ENCODE data around the gene PRPS1L1. TPM values are rescaled to one million over a fixed set of nuclear protein-coding genes. Genes with fewer than 3 reads are reported as not detected.

The PRPS1L1 gene
- not detected for total RNA-seq

DNA sequence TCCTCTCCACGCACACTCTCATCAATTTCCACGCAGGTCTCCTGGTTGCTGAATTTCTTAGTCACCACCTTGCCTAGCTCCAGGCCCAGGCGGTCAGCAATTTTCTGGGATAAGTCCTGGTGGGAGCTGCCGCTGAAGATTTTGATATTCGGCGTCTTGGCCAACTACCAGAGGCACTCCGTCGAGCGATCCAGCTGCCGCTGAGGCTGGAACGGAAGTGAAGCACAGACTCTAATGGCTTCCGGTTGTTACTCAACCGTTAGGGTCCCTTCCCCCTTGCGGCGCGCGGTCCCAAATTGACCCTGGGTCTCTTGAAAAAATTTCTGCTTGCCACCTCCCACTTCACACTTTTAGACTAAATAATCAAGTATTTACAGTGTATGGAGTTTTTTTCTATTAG, at the start of gene PRPS1L1:
PRPS1L1 (minus strand) TSS at position 219 of the 400 bp plus-strand sequence.
- Mint-ChIP-seq H3K27ac (no peak within 1 kb of the TSS), H3K4me1 (no peaks in the 10 kb centered on the region), H3K27me3 (peaks cover 15% of the 10 kb centered on the region), H3K36me3 (no peaks in the 10 kb centered on the region), H3K9me3 (no peaks in the 10 kb centered on the region), H3K4me3 (no peak within 1 kb of the TSS)
- POLR2A ChIA-PET, result no interaction called here
- ATAC-seq (ENCODE audit: low read depth), result no peak
- DNase-seq, result no peak

- POLR2A ChIA-PET, result no interaction called here
- no peak for DNase-seq
- H3K36me3 Mint-ChIP-seq, result peaks cover under 1% of the 10 kb centered on the region
- peaks cover 3% of the 10 kb centered on the region for H3K9me3 Mint-ChIP-seq
- H3K27ac Mint-ChIP-seq, result no peak overlapping the region
- H3K4me3 Mint-ChIP-seq, result no peak overlapping the region
- no peaks in the 10 kb centered on the region for H3K4me1 Mint-ChIP-seq
- ATAC-seq (ENCODE audit: low read depth), result no peak
- H3K27me3 Mint-ChIP-seq, result peaks cover 10% of the 10 kb centered on the region
Measured at GRCh38 chr7:18076461-18076860, 48.8 kb upstream of the PRPS1L1 start.

DNA sequence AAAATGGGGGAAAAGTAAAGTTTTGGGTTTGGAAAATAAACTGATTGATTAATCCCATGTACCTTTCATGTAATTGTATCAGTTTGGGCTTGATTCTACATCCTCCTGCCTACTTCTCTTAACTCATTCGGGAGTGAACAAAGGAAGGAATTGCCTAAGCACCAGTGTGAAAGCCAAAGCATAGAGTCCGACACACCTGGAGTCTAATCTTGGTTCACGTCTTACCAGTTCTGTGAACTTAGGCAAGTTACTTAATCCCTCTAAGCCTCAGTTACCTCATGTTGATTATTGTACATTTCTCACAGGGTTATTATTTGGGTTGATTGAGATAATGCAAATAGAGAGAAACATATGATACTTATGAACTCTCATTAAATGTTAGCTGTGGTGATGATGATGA, 41.1 kb upstream of the PRPS1L1 start:
- POLR2A ChIA-PET, result no interaction called here
- H3K9me3 Mint-ChIP-seq, result no peaks in the 10 kb centered on the region
- H3K4me1 Mint-ChIP-seq, result no peaks in the 10 kb centered on the region
- H3K4me3 Mint-ChIP-seq, result no peak overlapping the region
- no peak overlapping the region for H3K27ac Mint-ChIP-seq
- no peaks in the 10 kb centered on the region for H3K27me3 Mint-ChIP-seq
- H3K36me3 Mint-ChIP-seq, result no peaks in the 10 kb centered on the region
- no peak for ATAC-seq (ENCODE audit: low read depth)
- no peak for DNase-seq

DNA sequence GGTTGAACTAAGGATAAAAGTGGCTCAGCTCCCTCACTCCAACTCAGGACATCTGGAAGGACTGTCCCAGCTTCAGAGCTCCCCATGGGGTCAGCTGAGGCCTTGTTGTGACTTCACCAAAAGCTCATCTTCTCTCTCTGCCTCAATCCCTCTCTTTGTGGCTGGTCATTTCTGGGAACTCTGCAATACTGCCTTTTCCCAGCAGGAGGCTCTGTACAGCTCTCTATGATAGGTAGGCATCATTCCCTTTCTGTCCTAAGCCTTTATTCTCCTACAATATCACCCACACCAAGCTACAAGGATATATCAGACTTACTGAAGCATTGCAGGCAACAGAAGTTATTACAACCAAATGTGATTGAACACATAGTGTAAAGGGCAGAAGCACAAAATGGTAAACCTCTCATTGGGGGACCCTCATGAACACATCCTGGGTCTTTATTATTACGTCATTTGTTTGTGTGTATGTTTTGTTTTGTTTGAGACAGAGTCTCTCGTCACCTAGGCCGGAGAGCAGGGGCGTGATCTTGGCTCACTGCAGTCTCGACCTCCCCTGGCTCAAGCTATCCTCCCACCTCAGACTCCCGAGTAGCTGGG, 36.7 kb upstream of the PRPS1L1 start:
- DNase-seq, result no peak
- Mint-ChIP-seq H3K27ac (no peak overlapping the region), H3K36me3 (no peaks in the 10 kb centered on the region), H3K9me3 (no peaks in the 10 kb centered on the region), H3K27me3 (peaks cover 3% of the 10 kb centered on the region), H3K4me3 (no peak overlapping the region), H3K4me1 (no peaks in the 10 kb centered on the region)
- no peak for ATAC-seq (ENCODE audit: low read depth)
- POLR2A ChIA-PET, result no interaction called here

DNA sequence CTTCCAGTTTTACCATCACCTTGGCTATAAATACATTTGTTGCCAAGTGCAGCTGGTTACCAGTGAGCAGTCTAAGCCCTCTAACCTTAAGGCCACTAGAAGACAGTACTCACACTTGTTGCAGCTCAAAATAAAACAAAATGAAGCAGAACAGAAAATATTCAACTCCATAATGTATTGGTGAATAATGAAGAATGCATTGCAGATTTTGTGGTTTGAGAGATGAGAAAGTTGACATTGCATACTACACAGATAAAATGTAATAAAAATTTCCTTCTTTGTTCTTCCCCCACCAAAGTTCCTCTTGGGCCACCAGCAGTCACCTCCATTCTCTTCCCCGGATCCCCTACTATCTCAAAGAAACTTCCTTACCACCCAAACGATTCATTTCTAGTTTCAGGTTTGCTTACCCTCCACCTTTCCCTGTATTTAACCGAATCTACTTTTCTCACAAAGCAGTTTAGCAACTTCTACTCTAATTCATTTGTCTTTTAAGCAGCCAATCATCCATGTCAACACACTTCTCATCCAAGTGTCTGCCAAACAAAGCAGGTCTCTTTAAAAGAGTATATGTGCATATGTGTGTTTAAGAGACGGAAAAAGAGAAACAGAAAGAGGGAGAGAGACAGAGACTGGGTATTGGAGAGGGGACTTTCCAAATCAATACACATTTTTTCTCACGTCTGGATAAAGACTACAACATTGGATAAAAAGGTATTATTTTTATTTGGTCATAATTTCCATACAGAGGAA, 35.7 kb upstream of the PRPS1L1 start:
- no peak for ATAC-seq (ENCODE audit: low read depth)
- Mint-ChIP-seq H3K27ac (no peak overlapping the region), H3K4me3 (no peak overlapping the region), H3K4me1 (no peaks in the 10 kb centered on the region), H3K27me3 (peaks cover 3% of the 10 kb centered on the region), H3K36me3 (no peaks in the 10 kb centered on the region), H3K9me3 (no peaks in the 10 kb centered on the region)
- DNase-seq, result no peak
- POLR2A ChIA-PET, result no interaction called here

DNA sequence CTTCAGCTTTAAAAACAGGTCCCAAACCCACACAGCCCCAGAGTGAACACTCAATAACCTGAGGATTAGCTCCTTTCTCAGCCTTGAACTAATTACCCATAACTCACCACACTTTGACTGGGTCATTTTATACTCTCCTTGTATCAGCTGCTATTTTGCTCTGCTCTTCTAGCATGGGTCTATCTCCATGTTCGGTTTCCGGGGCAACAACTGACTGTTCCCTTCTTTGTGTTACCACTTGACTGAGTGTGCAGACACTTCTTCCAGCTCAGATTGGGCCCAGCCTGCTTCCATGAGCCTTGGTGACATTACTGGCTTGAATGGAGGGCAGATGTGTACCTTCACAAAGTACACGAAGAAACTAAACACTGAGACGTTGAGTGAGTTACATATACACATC, 31.5 kb upstream of the PRPS1L1 start:
- H3K9me3 Mint-ChIP-seq, result no peaks in the 10 kb centered on the region
- POLR2A ChIA-PET, result no interaction called here
- no peaks in the 10 kb centered on the region for H3K4me1 Mint-ChIP-seq
- no peak overlapping the region for H3K4me3 Mint-ChIP-seq
- no peak overlapping the region for H3K27ac Mint-ChIP-seq
- H3K27me3 Mint-ChIP-seq, result peaks cover 10% of the 10 kb centered on the region
- no peak for ATAC-seq (ENCODE audit: low read depth)
- no peaks in the 10 kb centered on the region for H3K36me3 Mint-ChIP-seq
- no peak for DNase-seq

DNA sequence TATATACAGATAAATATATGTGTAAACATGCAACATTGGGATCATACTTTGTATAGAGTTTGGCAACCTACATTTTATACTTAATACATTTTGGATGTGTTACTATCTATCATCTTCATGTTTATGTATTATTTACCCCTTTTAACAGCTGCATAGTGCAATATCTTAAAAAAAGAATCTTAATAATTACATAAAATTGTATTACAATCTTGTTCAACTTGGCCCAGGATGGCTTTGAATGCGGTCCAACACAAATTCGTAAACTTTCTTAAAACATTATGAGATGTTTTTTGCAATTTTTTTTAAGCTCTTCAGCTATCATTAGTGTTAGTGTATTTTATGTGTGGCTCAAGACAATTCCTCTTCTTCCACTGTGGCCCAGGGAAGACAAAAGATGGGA, 26.3 kb upstream of the PRPS1L1 start:
- H3K36me3 Mint-ChIP-seq, result no peaks in the 10 kb centered on the region

DNA sequence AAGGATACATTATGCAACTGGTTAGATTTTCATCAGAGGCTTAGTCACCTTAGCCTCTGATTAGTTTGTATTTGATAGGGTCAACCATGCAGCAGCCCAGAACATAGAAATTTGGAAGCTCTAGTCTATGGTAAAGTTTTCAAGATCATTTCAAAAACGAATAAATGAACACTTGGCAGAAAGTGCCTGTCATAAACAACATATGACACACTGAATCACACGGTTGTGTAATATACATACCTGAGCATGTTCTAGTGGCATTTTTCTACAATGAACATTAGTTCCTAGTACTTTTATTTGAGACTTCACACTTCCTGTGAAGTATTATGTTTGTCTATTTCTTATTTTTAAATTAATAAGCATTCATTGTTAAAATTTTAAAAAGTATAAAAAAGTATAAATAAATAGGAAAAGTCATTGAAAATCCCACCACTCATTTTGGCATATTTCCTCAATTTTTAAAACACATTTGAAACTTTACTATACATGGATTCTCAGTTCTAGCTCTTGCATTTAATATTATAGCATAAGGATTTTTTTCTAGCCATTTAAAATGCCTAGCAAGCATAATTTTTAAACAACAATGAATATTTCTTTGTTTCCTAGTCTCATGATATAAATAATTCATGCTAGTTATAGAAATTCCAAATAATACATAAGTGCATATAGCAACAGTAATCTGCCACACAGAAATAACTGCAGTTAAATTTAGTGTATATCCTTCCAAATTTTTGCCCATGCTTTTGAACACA, 25.7 kb upstream of the PRPS1L1 start:
- no peak for ATAC-seq (ENCODE audit: low read depth)
- peaks cover 11% of the 10 kb centered on the region for H3K27me3 Mint-ChIP-seq

More for the DNA sequence above, 26.3 kb upstream of the PRPS1L1 start:
- DNase-seq, result no peak
- Mint-ChIP-seq H3K4me3 (no peak overlapping the region), H3K27me3 (peaks cover 11% of the 10 kb centered on the region), H3K9me3 (no peaks in the 10 kb centered on the region), H3K27ac (no peak overlapping the region), H3K4me1 (no peaks in the 10 kb centered on the region)
- no peak for ATAC-seq (ENCODE audit: low read depth)
- POLR2A ChIA-PET, result no interaction called here

DNA sequence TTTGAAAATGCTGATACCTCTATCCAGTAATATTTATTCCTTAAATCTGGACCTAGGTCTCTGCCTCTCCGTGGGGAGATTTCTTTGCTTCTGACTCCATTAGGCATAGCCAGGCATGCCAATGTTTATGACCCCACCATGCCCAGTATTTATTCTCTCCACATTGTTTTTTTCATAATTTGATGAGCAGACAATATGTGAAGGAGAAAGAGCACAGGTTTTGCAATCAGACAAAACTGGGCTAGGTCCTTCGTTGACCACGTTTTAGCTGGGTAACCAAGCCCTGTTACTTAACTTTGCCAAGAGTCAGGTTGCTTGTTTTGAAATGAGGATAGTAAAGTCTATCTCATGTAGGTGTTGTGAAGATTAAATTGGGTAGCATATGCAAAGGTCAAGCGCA, 21.6 kb upstream of the PRPS1L1 start:
- Mint-ChIP-seq H3K27ac (no peak overlapping the region), H3K4me1 (no peaks in the 10 kb centered on the region), H3K9me3 (no peaks in the 10 kb centered on the region), H3K36me3 (no peaks in the 10 kb centered on the region), H3K4me3 (no peak overlapping the region), H3K27me3 (peaks cover 3% of the 10 kb centered on the region)
- no peak for DNase-seq
- ATAC-seq (ENCODE audit: low read depth), result no peak
- POLR2A ChIA-PET, result no interaction called here

More for the DNA sequence above, 25.7 kb upstream of the PRPS1L1 start:
- no peaks in the 10 kb centered on the region for H3K9me3 Mint-ChIP-seq
- no peaks in the 10 kb centered on the region for H3K4me1 Mint-ChIP-seq
- DNase-seq, result no peak
- no peak overlapping the region for H3K27ac Mint-ChIP-seq
- POLR2A ChIA-PET, result no interaction called here
- H3K4me3 Mint-ChIP-seq, result no peak overlapping the region
- H3K36me3 Mint-ChIP-seq, result no peaks in the 10 kb centered on the region

- POLR2A ChIA-PET, result no interaction called here
- Mint-ChIP-seq H3K9me3 (peaks cover 2% of the 10 kb centered on the region), H3K4me1 (no peaks in the 10 kb centered on the region), H3K27ac (no peak overlapping the region), H3K4me3 (no peak overlapping the region), H3K27me3 (peaks cover 3% of the 10 kb centered on the region), H3K36me3 (no peaks in the 10 kb centered on the region)
- no peak for ATAC-seq (ENCODE audit: low read depth)
- no peak for DNase-seq
Measured at GRCh38 chr7:18046601-18047000, 19.0 kb upstream of the PRPS1L1 start.

GRCh38 chr7:18045171-18045570, 17.5 kb upstream of the PRPS1L1 start:
- POLR2A ChIA-PET, result no interaction called here
- Mint-ChIP-seq H3K4me3 (no peak overlapping the region), H3K27me3 (no peaks in the 10 kb centered on the region), H3K4me1 (no peaks in the 10 kb centered on the region), H3K36me3 (no peaks in the 10 kb centered on the region), H3K9me3 (peaks cover 2% of the 10 kb centered on the region), H3K27ac (no peak overlapping the region)
- DNase-seq (no peak), ATAC-seq (ENCODE audit: low read depth) (no peak)

GRCh38 chr7:18041191-18041590, 13.5 kb upstream of the PRPS1L1 start:
- ATAC-seq (ENCODE audit: low read depth), result no peak
- no peak for DNase-seq
- POLR2A ChIA-PET, result no interaction called here
- Mint-ChIP-seq H3K27ac (no peak overlapping the region), H3K4me1 (no peaks in the 10 kb centered on the region), H3K27me3 (no peaks in the 10 kb centered on the region), H3K9me3 (peaks cover 2% of the 10 kb centered on the region), H3K36me3 (no peaks in the 10 kb centered on the region), H3K4me3 (no peak overlapping the region)

DNA sequence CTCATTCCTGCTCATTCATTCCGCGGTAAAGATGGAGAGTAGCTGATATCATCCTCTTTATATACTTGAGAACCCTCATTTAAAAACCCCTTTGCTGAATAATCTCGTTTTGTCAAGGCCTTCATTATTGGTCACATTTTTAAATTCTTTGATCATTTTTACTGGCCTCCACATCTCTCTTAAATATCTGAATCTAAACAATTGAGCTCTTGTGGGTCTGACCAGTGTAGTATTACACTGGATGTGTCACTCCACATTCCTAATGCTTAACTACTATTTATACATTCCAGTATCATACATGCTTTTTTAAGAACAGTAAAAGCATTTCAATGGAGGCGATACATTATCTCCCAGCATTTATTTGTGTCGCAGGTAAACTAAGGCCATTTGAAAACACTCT, 12.6 kb upstream of the PRPS1L1 start:
- Mint-ChIP-seq H3K4me3 (no peak overlapping the region), H3K27me3 (no peaks in the 10 kb centered on the region), H3K9me3 (peaks cover 2% of the 10 kb centered on the region), H3K27ac (no peak overlapping the region), H3K4me1 (no peaks in the 10 kb centered on the region), H3K36me3 (no peaks in the 10 kb centered on the region)
- ATAC-seq (ENCODE audit: low read depth) (no peak), DNase-seq (no peak)
- POLR2A ChIA-PET, result no interaction called here

GRCh38 chr7:18038382-18038781, 10.7 kb upstream of the PRPS1L1 start:
- Mint-ChIP-seq H3K4me3 (no peak overlapping the region), H3K27me3 (peaks cover under 1% of the 10 kb centered on the region), H3K27ac (no peak overlapping the region), H3K36me3 (no peaks in the 10 kb centered on the region), H3K4me1 (no peaks in the 10 kb centered on the region), H3K9me3 (peaks cover 2% of the 10 kb centered on the region)
- POLR2A ChIA-PET, result no interaction called here
- DNase-seq (no peak), ATAC-seq (ENCODE audit: low read depth) (no peak)

All from activated naive CD8-positive, alpha-beta T cell treated with anti-CD3 and anti-CD28 coated beads, Interleukin-2, amount 10 ng/mL, durations not matched to agents 7 days and 5 days (primary cell).